Endothelial cell (in vitro differentiated cells): ENCODE measurements around the gene MOB3B. TPM values are rescaled to one million over a fixed set of nuclear protein-coding genes. Genes with fewer than 3 reads are reported as not detected.

Experiments
- DNase-seq: peaks from one replicate; pipeline ENCODE4 v3.0.0; 2021; ENCODE audit warnings: low spot score
- H3K27ac Mint-ChIP-seq: one replicate; pipeline ENCODE4 v1.8.0; 2021; ENCODE audit warnings: mixed read lengths, inconsistent platforms; ENCODE audit not compliant: unreplicated experiment
- H3K27me3 Mint-ChIP-seq: one replicate; pipeline ENCODE4 v1.8.0; 2021; ENCODE audit warnings: mild to moderate bottlenecking, moderate library complexity, mixed read lengths, inconsistent platforms; ENCODE audit not compliant: unreplicated experiment
- H3K36me3 Mint-ChIP-seq: one replicate; pipeline ENCODE4 v1.8.0; 2021; ENCODE audit warnings: mild to moderate bottlenecking, low read depth, mixed read lengths, inconsistent platforms; ENCODE audit not compliant: unreplicated experiment
- H3K4me1 Mint-ChIP-seq: one replicate; pipeline ENCODE4 v1.8.0; 2021; ENCODE audit warnings: mild to moderate bottlenecking, mixed read lengths, inconsistent platforms; ENCODE audit not compliant: unreplicated experiment
- H3K4me3 Mint-ChIP-seq: one replicate; pipeline ENCODE4 v1.8.0; 2021; ENCODE audit warnings: mild to moderate bottlenecking, mixed read lengths, inconsistent platforms; ENCODE audit not compliant: unreplicated experiment
- H3K9me3 Mint-ChIP-seq: one replicate; pipeline ENCODE4 v1.8.0; 2021; ENCODE audit warnings: mixed read lengths, inconsistent platforms; ENCODE audit not compliant: unreplicated experiment
- CTCF ChIP-seq: fragments of 200-600 bp; sonication (generic); IDR thresholded peaks from one replicate; pipeline ENCODE4 v1.5.0; 2021; ENCODE audit warnings: antibody characterized with exemption; ENCODE audit not compliant: unreplicated experiment
- total RNA-seq: library from RNA; stranded (reverse); fragmentation: NEBNext Ultra II Directional; extraction: Animal tissue kit (Norgen Biotek cat#: 25700); gene quantifications from one replicate; pipeline ENCODE4 v1.2.1, GENCODE V29; 2021; ENCODE audit not compliant: unreplicated experiment

The MOB3B gene
- total RNA-seq, 1 donor from 2014 or later: 6.4 TPM

GRCh38 chr9:27491154-27491553 is 38.5 kb downstream of the MOB3B start:
- no peak for DNase-seq
- Mint-ChIP-seq H3K4me3 (no peak overlapping the region), H3K4me1 (peaks cover 7% of the 10 kb centered on the region), H3K36me3 (no peaks in the 10 kb centered on the region), H3K27ac (no peak overlapping the region), H3K9me3 (no peaks in the 10 kb centered on the region), H3K27me3 (no peaks in the 10 kb centered on the region)
- TF ChIP-seq CTCF: no peak

GRCh38 chr9:27489087-27489876 is 40.3 kb downstream of the MOB3B start:
- H3K36me3 Mint-ChIP-seq: no peaks in the 10 kb centered on the region
- TF ChIP-seq CTCF: no peak
- peaks cover 1% of the 10 kb centered on the region for H3K27me3 Mint-ChIP-seq
- no peak for DNase-seq
- H3K4me1 Mint-ChIP-seq: peaks cover 11% of the 10 kb centered on the region
- H3K9me3 Mint-ChIP-seq: no peaks in the 10 kb centered on the region
- no peak overlapping the region for H3K4me3 Mint-ChIP-seq
- no peak overlapping the region for H3K27ac Mint-ChIP-seq

GRCh38 chr9:27487927-27488326 is 41.7 kb downstream of the MOB3B start:
- Mint-ChIP-seq H3K4me1 (peaks cover 11% of the 10 kb centered on the region), H3K36me3 (no peaks in the 10 kb centered on the region), H3K4me3 (no peak overlapping the region), H3K27me3 (peaks cover 1% of the 10 kb centered on the region), H3K27ac (no peak overlapping the region), H3K9me3 (no peaks in the 10 kb centered on the region)
- no peak for TF ChIP-seq CTCF
- DNase-seq: no peak

- H3K9me3 Mint-ChIP-seq: no peaks in the 10 kb centered on the region
- TF ChIP-seq CTCF: no peak
- H3K36me3 Mint-ChIP-seq: no peaks in the 10 kb centered on the region
- DNase-seq: no peak
- no peak overlapping the region for H3K27ac Mint-ChIP-seq
- peaks cover 1% of the 10 kb centered on the region for H3K27me3 Mint-ChIP-seq
- no peak overlapping the region for H3K4me3 Mint-ChIP-seq
- peaks cover 11% of the 10 kb centered on the region for H3K4me1 Mint-ChIP-seq
These were observed 42.4 kb downstream of the MOB3B start for GRCh38 chr9:27487128-27487640.

- no peak overlapping the region for H3K4me3 Mint-ChIP-seq
- DNase-seq: no peak
- no peaks in the 10 kb centered on the region for H3K9me3 Mint-ChIP-seq
These were observed 44.5 kb downstream of the MOB3B start for GRCh38 chr9:27485158-27485557.

More at GRCh38 chr9:27485158-27485557, 44.5 kb downstream of the MOB3B start:
- TF ChIP-seq CTCF: no peak
- Mint-ChIP-seq H3K36me3 (no peaks in the 10 kb centered on the region), H3K27ac (no peak overlapping the region), H3K27me3 (peaks cover 1% of the 10 kb centered on the region), H3K4me1 (peaks cover 11% of the 10 kb centered on the region)
